ENCODE data around the gene L3MBTL4.

GRCh38 chr18:5987249-5987648, 427.5 kb downstream of the L3MBTL4 start:
- no peak for TF ChIP-seq POLR2A (IDR thresholded peaks at IDR 0.05)
- no peak for TF ChIP-seq CTCF (IDR thresholded peaks at IDR 0.05)

Measured in esophagus squamous epithelium (tissue), 4 donors.